GM12878 (cell line): ENCODE data around the gene ASF1B. TPM values are rescaled to one million over a fixed set of nuclear protein-coding genes. Genes with fewer than 3 reads are reported as not detected.

Experiments used
- ATAC-seq: fragments of 200-7000 bp; cut with Tn5 transposase; 3 replicates; pipeline ENCODE4 v1.9.1; 2020; ENCODE audit warnings: mild to moderate bottlenecking, moderate library complexity
- BruUV-seq: library from RNA; stranded (reverse); fragments of 400-500 nt; replicated peaks from 2 replicates; lab custom pipeline; 2021; lab: Mats Ljungman, UMichigan
- CTCF ChIA-PET: fragments of 300-600 bp; sonication (Branson Sonifier 250); formaldehyde crosslinking; extraction: SDS; loops from one replicate; lab custom pipeline; 2021; ENCODE audit warnings: inconsistent platforms; lab: Yijun Ruan, JAX
- POLR2A ChIA-PET: fragments of 350-600 bp; formaldehyde crosslinking; extraction: SDS; loops from one replicate; lab custom pipeline; 2021; ENCODE audit warnings: inconsistent platforms; lab: Charles Lee
- RAD21 ChIA-PET: fragments of 300-600 bp; sonication (Branson Sonifier 250); formaldehyde crosslinking; loops from one replicate; lab custom pipeline; 2023; ENCODE audit warnings: antibody characterized with exemption; ENCODE audit not compliant: unreplicated experiment; lab: Charles Lee
- SMC1A ChIA-PET: fragments of 300-600 bp; sonication (Branson Sonifier 250); formaldehyde crosslinking; loops from one replicate; lab custom pipeline; 2023; ENCODE audit not compliant: unreplicated experiment, uncharacterized antibody; lab: Charles Lee
- DNase-seq: peaks from one replicate; pipeline ENCODE4 v3.0.0-alpha.2; 2011; ENCODE audit warnings: low read depth, low spot score
- FAIRE-seq: peaks from 3 replicates; lab custom pipeline; 2011; peaks lifted over from hg19 to GRCh38; lab: Jason Lieb, UNC
- H2AFZ ChIP-seq: 2 replicates; pipeline ENCODE4 v1.6.0; 2011; ENCODE audit warnings: low read depth, low read length, control low read depth; ENCODE audit not compliant: control insufficient read depth
- H3K27ac ChIP-seq: 2 replicates; pipeline ENCODE4 v1.5.1; 2011; ENCODE audit warnings: control low read depth; ENCODE audit not compliant: control insufficient read depth, insufficient read depth
- H3K27me3 ChIP-seq, 2 experiments: replicated peaks in 1 of 2; 2 replicates each; pipeline versions ENCODE4 v1.6.0 to v1.6.1; 2011; ENCODE audit warnings: low read length in 1 of 2; ENCODE audit not compliant: control insufficient read depth in 2 of 2, insufficient read depth in 2 of 2
- H3K36me3 ChIP-seq, 2 experiments: 2 replicates each; pipeline ENCODE4 v1.5.1; 2011; ENCODE audit warnings: low read length in 1 of 2; ENCODE audit not compliant: control insufficient read depth in 2 of 2, insufficient read depth in 2 of 2
- H3K4me1 ChIP-seq: 2 replicates; pipeline ENCODE4 v1.6.1; 2011; ENCODE audit warnings: mild to moderate bottlenecking, low read length, moderate library complexity, mixed read lengths; ENCODE audit not compliant: control insufficient read depth, insufficient read depth
- H3K4me2 ChIP-seq: 2 replicates; pipeline ENCODE4 v1.6.0; 2011; ENCODE audit warnings: control low read depth; ENCODE audit not compliant: control insufficient read depth, insufficient read depth
- H3K4me3 ChIP-seq: fragments of 200-600 bp; sonication (generic); 2 replicates; pipeline ENCODE4 v1.5.1; 2016
- H3K79me2 ChIP-seq: 2 replicates; pipeline ENCODE4 v1.6.0; 2011; ENCODE audit warnings: low read length; ENCODE audit not compliant: control insufficient read depth, insufficient read depth
- H3K9ac ChIP-seq: 2 replicates; pipeline ENCODE4 v1.8.0; 2011; ENCODE audit warnings: low read length, control low read depth, mixed read lengths; ENCODE audit not compliant: control insufficient read depth, insufficient read depth
- H3K9me3 ChIP-seq: replicated peaks from 3 replicates; pipeline ENCODE4 v1.5.1; 2011; ENCODE audit warnings: mild to moderate bottlenecking, low read length; ENCODE audit not compliant: control insufficient read depth, insufficient read depth
- H4K20me1 ChIP-seq: 2 replicates; pipeline ENCODE4 v1.6.0; 2011; ENCODE audit not compliant: control insufficient read depth, insufficient read depth
- CHD1 ChIP-seq: IDR thresholded peaks from 2 replicates; pipeline ENCODE4 v1.6.1; 2012; ENCODE audit warnings: low read depth, low read length, improper control_type of control experiment
- CREM ChIP-seq: IDR thresholded peaks from 2 replicates; pipeline ENCODE4 v1.6.1; 2014; ENCODE audit warnings: antibody characterized with exemption, low read depth
- EP300 ChIP-seq, 2 experiments: fragments of 150-350 bp in 1 of 2; IDR thresholded peaks; 2 replicates each; pipeline ENCODE4 v1.6.1; 2011 to 2012; ENCODE audit warnings: low read depth in 2 of 2, low read length in 2 of 2, borderline replicate concordance in 1 of 2, improper control_type of control experiment in 1 of 2, inconsistent platforms in 1 of 2; ENCODE audit not compliant: control insufficient read depth in 1 of 2
- FOXK2 ChIP-seq: fragments of 450-650 bp; IDR thresholded peaks from 2 replicates; pipeline ENCODE4 v1.6.1; 2017; ENCODE audit warnings: mild to moderate bottlenecking, moderate library complexity
- JUND ChIP-seq: IDR thresholded peaks from 2 replicates; pipeline ENCODE4 v1.6.1; 2012; ENCODE audit warnings: low read depth, mild to moderate bottlenecking, low read length, improper control_type of control experiment, moderate library complexity
- NR2C1 ChIP-seq: fragments of 450-650 bp; IDR thresholded peaks from 2 replicates; pipeline ENCODE4 v1.6.1; 2017; ENCODE audit warnings: antibody characterized with exemption, mild to moderate bottlenecking, moderate library complexity
- PAX8 ChIP-seq: fragments of 450-650 bp; IDR thresholded peaks from 2 replicates; pipeline ENCODE4 v1.6.1; 2017; ENCODE audit warnings: mild to moderate bottlenecking, moderate library complexity
- POLR2AphosphoS2 ChIP-seq: IDR thresholded peaks from 2 replicates; pipeline ENCODE4 v1.6.1; 2011; ENCODE audit warnings: low read depth, mild to moderate bottlenecking, low read length, improper control_type of control experiment, moderate library complexity
- RAD51 ChIP-seq: fragments of 450-650 bp; IDR thresholded peaks from 2 replicates; pipeline ENCODE4 v1.6.1; 2016; ENCODE audit warnings: moderate library complexity, mild to moderate bottlenecking, inconsistent platforms
- RBBP5 ChIP-seq: fragments of 200-600 bp; sonication (generic); conservative IDR thresholded peaks from 2 replicates; pipeline ENCODE4 v1.6.1; 2016
- RCOR1 ChIP-seq: conservative IDR thresholded peaks from 2 replicates; pipeline ENCODE4 v1.6.1; 2012; ENCODE audit warnings: low read depth, low read length, improper control_type of control experiment
- SIN3A ChIP-seq: IDR thresholded peaks from 2 replicates; pipeline ENCODE4 v1.6.1; 2012; ENCODE audit warnings: low read depth, low read length, improper control_type of control experiment
- STAT3 ChIP-seq: IDR thresholded peaks from 2 replicates; pipeline ENCODE4 v1.6.1; 2011; ENCODE audit warnings: low read depth, low read length, improper control_type of control experiment
- TAF1 ChIP-seq: IDR thresholded peaks from 2 replicates; pipeline ENCODE4 v1.6.1; 2011; ENCODE audit warnings: mild to moderate bottlenecking, low read depth, low read length, borderline replicate concordance
- ZNF24 ChIP-seq: fragments of 450-650 bp; IDR thresholded peaks from 2 replicates; pipeline ENCODE4 v1.6.1; 2017; ENCODE audit warnings: antibody characterized with exemption, mild to moderate bottlenecking
- WGBS: methylation state at CpG from one replicate; pipeline ENCODE4 v1.1.6; 2016; ENCODE audit warnings: low lambda C conversion rate; ENCODE audit not compliant: insufficient replicate concordance, insufficient coverage; ENCODE audit errors: missing lambda C conversion rate; 5-methylcytosine and 5-hydroxymethylcytosine counted together
- in situ Hi-C: fragments of 300-500 bp; cut with MboI; formaldehyde crosslinking; loops from 9 replicates; pipeline ENCODE4 v1.14.3; 2018; ENCODE audit warnings: mixed read lengths
- intact Hi-C: fragments of 100-400 bp; cut with micrococcal nuclease; formaldehyde crosslinking; loops from one replicate; pipeline ENCODE4 v1.14.2; 2022; ENCODE audit not compliant: unreplicated experiment
- polyA plus RNA-seq, 11 experiments: library from polyadenylated mRNA; depleted of rRNA in 4 of 11; unstranded in 6 of 11; stranded (reverse) in 5 of 11; fragments of >200 nt; fragmentation: Nextera tagmentation in 4 of 11; fragmentation: Illumina TruSeq in 1 of 11; extraction: Ambion mirVana in 4 of 11; extraction: Trizol in 1 of 11; gene quantifications; 1 replicate in 1 of 11; 2 replicates in 10 of 11; pipeline versions ENCODE4 v1.2.1 to v1.2.3, GENCODE V29; 2011 to 2016; ENCODE audit warnings: inconsistent platforms in 2 of 11, missing spikeins in 2 of 11, low read depth in 1 of 11
- total RNA-seq, 4 experiments: library from RNA; depleted of rRNA in 3 of 4; stranded (reverse); fragments of >200 nt in 3 of 4; fragmentation: Illumina TruSeq in 1 of 4; extraction: Trizol in 1 of 4; gene quantifications; 2 replicates each; pipeline versions ENCODE4 v1.2.1 to v1.2.3, GENCODE V29; 2013 to 2021
- TF ChIP-seq, protein P1 (sequence below): IDR thresholded peaks from 2 replicates; pipeline ENCODE4 v1.6.1; 2012; ENCODE audit warnings: mild to moderate bottlenecking, low read depth, low read length
- TF ChIP-seq, protein P2 (sequence below): fragments of 450-650 bp; IDR thresholded peaks from 2 replicates; pipeline ENCODE4 v1.6.1; 2017; ENCODE audit warnings: mild to moderate bottlenecking
- TF ChIP-seq, protein P3 (sequence below), 3 experiments: IDR thresholded peaks in 2 of 3; conservative IDR thresholded peaks in 1 of 3; 2 replicates each; pipeline ENCODE4 v1.5.1; 2011; ENCODE audit warnings: low read depth in 3 of 3, low read length in 3 of 3, mild to moderate bottlenecking in 3 of 3, control low read depth in 2 of 3, moderate library complexity in 2 of 3, inconsistent platforms in 1 of 3, mixed read lengths in 1 of 3; ENCODE audit not compliant: control insufficient read depth in 2 of 3, insufficient read depth in 1 of 3; ENCODE audit errors: extremely low read depth in 1 of 3

Gene ASF1B
- total and polyA plus RNA-seq, 10 of the 15 experiments (the other 5 are each of a cell fraction or from before 2014, with no cell fraction given), result 10.4 to 217 (median 90.2) TPM

DNA sequence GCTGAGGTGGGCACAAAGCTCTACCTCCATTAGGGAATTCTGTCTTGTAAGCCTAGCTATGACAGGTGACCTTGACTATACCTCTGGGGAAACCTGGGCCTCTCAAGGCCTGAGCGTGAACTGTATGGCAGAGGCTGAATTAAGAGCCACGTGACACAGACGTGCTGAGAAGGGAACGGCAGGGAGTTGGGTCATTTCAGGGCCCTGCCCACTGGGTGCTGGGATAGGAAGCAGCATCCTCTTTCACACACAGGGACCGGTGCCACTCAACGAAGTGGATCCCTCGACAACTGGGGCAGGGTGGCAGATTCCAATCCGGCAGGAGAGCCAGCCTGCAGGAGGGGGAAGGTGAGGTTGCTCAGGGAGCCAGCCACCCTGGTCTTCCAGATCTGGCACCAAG is 9.2 kb downstream of the ASF1B start (continued):
- TF ChIP-seq, protein P1, sequence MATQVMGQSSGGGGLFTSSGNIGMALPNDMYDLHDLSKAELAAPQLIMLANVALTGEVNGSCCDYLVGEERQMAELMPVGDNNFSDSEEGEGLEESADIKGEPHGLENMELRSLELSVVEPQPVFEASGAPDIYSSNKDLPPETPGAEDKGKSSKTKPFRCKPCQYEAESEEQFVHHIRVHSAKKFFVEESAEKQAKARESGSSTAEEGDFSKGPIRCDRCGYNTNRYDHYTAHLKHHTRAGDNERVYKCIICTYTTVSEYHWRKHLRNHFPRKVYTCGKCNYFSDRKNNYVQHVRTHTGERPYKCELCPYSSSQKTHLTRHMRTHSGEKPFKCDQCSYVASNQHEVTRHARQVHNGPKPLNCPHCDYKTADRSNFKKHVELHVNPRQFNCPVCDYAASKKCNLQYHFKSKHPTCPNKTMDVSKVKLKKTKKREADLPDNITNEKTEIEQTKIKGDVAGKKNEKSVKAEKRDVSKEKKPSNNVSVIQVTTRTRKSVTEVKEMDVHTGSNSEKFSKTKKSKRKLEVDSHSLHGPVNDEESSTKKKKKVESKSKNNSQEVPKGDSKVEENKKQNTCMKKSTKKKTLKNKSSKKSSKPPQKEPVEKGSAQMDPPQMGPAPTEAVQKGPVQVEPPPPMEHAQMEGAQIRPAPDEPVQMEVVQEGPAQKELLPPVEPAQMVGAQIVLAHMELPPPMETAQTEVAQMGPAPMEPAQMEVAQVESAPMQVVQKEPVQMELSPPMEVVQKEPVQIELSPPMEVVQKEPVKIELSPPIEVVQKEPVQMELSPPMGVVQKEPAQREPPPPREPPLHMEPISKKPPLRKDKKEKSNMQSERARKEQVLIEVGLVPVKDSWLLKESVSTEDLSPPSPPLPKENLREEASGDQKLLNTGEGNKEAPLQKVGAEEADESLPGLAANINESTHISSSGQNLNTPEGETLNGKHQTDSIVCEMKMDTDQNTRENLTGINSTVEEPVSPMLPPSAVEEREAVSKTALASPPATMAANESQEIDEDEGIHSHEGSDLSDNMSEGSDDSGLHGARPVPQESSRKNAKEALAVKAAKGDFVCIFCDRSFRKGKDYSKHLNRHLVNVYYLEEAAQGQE, result no peak
- TF ChIP-seq, protein P2, sequence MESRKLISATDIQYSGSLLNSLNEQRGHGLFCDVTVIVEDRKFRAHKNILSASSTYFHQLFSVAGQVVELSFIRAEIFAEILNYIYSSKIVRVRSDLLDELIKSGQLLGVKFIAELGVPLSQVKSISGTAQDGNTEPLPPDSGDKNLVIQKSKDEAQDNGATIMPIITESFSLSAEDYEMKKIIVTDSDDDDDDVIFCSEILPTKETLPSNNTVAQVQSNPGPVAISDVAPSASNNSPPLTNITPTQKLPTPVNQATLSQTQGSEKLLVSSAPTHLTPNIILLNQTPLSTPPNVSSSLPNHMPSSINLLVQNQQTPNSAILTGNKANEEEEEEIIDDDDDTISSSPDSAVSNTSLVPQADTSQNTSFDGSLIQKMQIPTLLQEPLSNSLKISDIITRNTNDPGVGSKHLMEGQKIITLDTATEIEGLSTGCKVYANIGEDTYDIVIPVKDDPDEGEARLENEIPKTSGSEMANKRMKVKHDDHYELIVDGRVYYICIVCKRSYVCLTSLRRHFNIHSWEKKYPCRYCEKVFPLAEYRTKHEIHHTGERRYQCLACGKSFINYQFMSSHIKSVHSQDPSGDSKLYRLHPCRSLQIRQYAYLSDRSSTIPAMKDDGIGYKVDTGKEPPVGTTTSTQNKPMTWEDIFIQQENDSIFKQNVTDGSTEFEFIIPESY, result no peak
- TF ChIP-seq CHD1 (no peak), EP300 (IDR thresholded peaks at IDR 0.05; ENCODE audit: borderline replicate concordance in 1 of 2, control insufficient read depth in 1 of 2, low read depth in 2 of 2, low read length in 2 of 2) (no peak), STAT3 (no peak), RCOR1 (no peak)

DNA sequence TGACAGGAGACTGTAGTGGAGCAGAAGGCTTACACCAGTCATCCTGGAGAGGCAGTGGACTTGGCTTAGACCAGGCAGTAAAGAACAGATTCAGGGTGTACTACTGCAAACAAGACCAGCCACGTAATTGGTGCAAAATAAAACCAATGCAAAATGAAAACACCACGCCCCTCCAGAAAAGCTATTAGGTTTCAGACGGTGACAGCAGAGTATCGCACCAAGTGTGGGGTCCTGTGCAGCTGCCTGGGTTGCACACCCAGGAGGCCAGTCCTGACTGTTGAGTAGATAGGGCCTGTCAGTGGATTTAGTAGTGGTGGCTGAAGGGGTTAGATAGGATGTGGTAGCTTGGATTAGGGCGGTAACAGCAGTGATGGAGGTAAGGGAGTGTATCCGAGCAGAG is 13.5 kb downstream of the ASF1B start:
- in situ Hi-C loops (no loop called here), intact Hi-C loops (no loop called here)
- Histone ChIP-seq H3K4me2 (no peak overlapping the region), H2AFZ (no peak overlapping the region), H3K4me1 (peaks cover 16% of the 10 kb centered on the region), H3K27ac (no peak overlapping the region), H3K36me3 (peaks cover 2 to 12% of the 10 kb centered on the region in 2 experiments; a peak in 2 of 4 replicates), H3K9me3 (no peaks in the 10 kb centered on the region), H3K79me2 (peaks cover 2% of the 10 kb centered on the region; the same call in 1 of the 2 replicates), H3K27me3 (no peaks in the 10 kb centered on the region), H3K4me3 (no peak overlapping the region), H3K9ac (no peak overlapping the region), H4K20me1 (no peaks in the 10 kb centered on the region)
- no peak for ATAC-seq
- ChIA-PET POLR2A (no interaction called here), CTCF (interaction anchor here (3.2 kb wide), 1 partner anchor 14 kb away, joined by 14 read pairs; the partner anchor contains the start of gene ASF1B), SMC1A (no interaction called here), RAD21 (interaction anchor here (1.0 kb wide), 1 partner anchor 9 kb away, joined by 3 read pairs; no protein-coding TSS in a partner anchor)
- no TSS peak for BruUV-seq
- DNase-seq, result no peak
- FAIRE-seq, result no peak
- WGBS, result 100% methylated on average over 6 of the region's 6 CpGs
- TF ChIP-seq SIN3A, result no peak
- TF ChIP-seq ZNF24, result no peak
- no peak for TF ChIP-seq RAD51
- no peak for TF ChIP-seq RBBP5
- TF ChIP-seq TAF1, result no peak
- no peak for TF ChIP-seq FOXK2
- TF ChIP-seq PAX8, result no peak
- TF ChIP-seq JUND, result no peak
- no peak for TF ChIP-seq CREM
- no peak for TF ChIP-seq POLR2AphosphoS2
- TF ChIP-seq NR2C1, result no peak
- TF ChIP-seq, protein P3, sequence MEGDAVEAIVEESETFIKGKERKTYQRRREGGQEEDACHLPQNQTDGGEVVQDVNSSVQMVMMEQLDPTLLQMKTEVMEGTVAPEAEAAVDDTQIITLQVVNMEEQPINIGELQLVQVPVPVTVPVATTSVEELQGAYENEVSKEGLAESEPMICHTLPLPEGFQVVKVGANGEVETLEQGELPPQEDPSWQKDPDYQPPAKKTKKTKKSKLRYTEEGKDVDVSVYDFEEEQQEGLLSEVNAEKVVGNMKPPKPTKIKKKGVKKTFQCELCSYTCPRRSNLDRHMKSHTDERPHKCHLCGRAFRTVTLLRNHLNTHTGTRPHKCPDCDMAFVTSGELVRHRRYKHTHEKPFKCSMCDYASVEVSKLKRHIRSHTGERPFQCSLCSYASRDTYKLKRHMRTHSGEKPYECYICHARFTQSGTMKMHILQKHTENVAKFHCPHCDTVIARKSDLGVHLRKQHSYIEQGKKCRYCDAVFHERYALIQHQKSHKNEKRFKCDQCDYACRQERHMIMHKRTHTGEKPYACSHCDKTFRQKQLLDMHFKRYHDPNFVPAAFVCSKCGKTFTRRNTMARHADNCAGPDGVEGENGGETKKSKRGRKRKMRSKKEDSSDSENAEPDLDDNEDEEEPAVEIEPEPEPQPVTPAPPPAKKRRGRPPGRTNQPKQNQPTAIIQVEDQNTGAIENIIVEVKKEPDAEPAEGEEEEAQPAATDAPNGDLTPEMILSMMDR (IDR thresholded peaks at IDR 0.05 in 2 of 3, conservative IDR thresholded peaks at IDR 0.05 in 1 of 3; ENCODE audit: control insufficient read depth in 2 of 3, extremely low read depth in 1 of 3, insufficient read depth in 1 of 3, low read depth in 3 of 3, low read length in 3 of 3), result no peak
